Keratinocyte (primary cell): ENCODE measurements around the gene RNASE13. TPM values are rescaled to one million over a fixed set of nuclear protein-coding genes. Genes with fewer than 3 reads are reported as not detected.

ENCODE experiments used
- DNase-seq: peaks from one replicate; pipeline ENCODE4 v3.0.0-alpha.2; 2011; ENCODE audit warnings: low read depth, missing footprints, low spot score
- FAIRE-seq: peaks from 2 replicates; lab custom pipeline; 2011; peaks lifted over from hg19 to GRCh38; lab: Jason Lieb, UNC
- H2AFZ ChIP-seq: 2 replicates; pipeline ENCODE4 v1.6.0; 2012; ENCODE audit warnings: low read length, control low read depth, inconsistent platforms; ENCODE audit not compliant: control insufficient read depth
- H3K27ac ChIP-seq: 2 replicates; pipeline ENCODE4 v1.5.1; 2011; ENCODE audit warnings: low read length; ENCODE audit not compliant: control insufficient read depth, insufficient read depth
- H3K27me3 ChIP-seq: 3 replicates; pipeline ENCODE4 v1.6.0; 2011; ENCODE audit warnings: low read length; ENCODE audit not compliant: control insufficient read depth, insufficient read depth; ENCODE audit errors: extremely low read depth
- H3K36me3 ChIP-seq, 2 experiments: 2 replicates in 1 of 2; 3 replicates in 1 of 2; pipeline ENCODE4 v1.5.1; 2011; ENCODE audit warnings: low read length in 2 of 2, mild to moderate bottlenecking in 1 of 2; ENCODE audit not compliant: control insufficient read depth in 2 of 2, insufficient read depth in 2 of 2; ENCODE audit errors: extremely low read depth in 1 of 2
- H3K4me1 ChIP-seq: 3 replicates; pipeline ENCODE4 v1.5.1; 2011; ENCODE audit warnings: low read length; ENCODE audit not compliant: control insufficient read depth, insufficient read depth; ENCODE audit errors: extremely low read depth
- H3K4me2 ChIP-seq: 3 replicates; pipeline ENCODE4 v1.6.0; 2011; ENCODE audit warnings: low read depth, low read length; ENCODE audit not compliant: control insufficient read depth, insufficient read depth; ENCODE audit errors: extremely low read depth
- H3K4me3 ChIP-seq, 3 experiments: fragments of 200-600 bp in 1 of 3; sonication (generic) in 1 of 3; 2 replicates in 2 of 3; 3 replicates in 1 of 3; pipeline ENCODE4 v1.5.1; 2011 to 2016; ENCODE audit warnings: low read length in 3 of 3, mild to moderate bottlenecking in 3 of 3, control low read depth in 2 of 3, inconsistent platforms in 1 of 3, low read depth in 1 of 3, mixed read lengths in 1 of 3, mixed run types in 1 of 3, moderate library complexity in 1 of 3; ENCODE audit not compliant: control insufficient read depth in 2 of 3, insufficient read depth in 2 of 3; ENCODE audit errors: extremely low read depth in 1 of 3
- H3K79me2 ChIP-seq: 2 replicates; pipeline ENCODE4 v1.6.0; 2012; ENCODE audit warnings: low read length; ENCODE audit not compliant: control insufficient read depth, insufficient read depth
- H3K9ac ChIP-seq: 3 replicates; pipeline ENCODE4 v1.6.0; 2011; ENCODE audit warnings: low read length; ENCODE audit not compliant: control insufficient read depth, insufficient read depth; ENCODE audit errors: extremely low read depth
- H3K9me1 ChIP-seq: 3 replicates; pipeline ENCODE4 v1.6.0; 2011; ENCODE audit warnings: low read length; ENCODE audit not compliant: control insufficient read depth, insufficient read depth; ENCODE audit errors: extremely low read depth
- H3K9me3 ChIP-seq: 2 replicates; pipeline ENCODE4 v1.5.1; 2012; ENCODE audit warnings: low read depth, low read length; ENCODE audit not compliant: control insufficient read depth
- H4K20me1 ChIP-seq: 3 replicates; pipeline ENCODE4 v1.6.0; 2011; ENCODE audit warnings: low read length; ENCODE audit not compliant: control insufficient read depth, insufficient read depth; ENCODE audit errors: extremely low read depth
- EZH2 ChIP-seq: IDR thresholded peaks from one replicate; pipeline ENCODE4 v1.6.1; 2012; ENCODE audit warnings: inconsistent platforms, mild to moderate bottlenecking, low read length, moderate library complexity
- dilution Hi-C: fragments of 300-500 bp; cut with MboI; formaldehyde crosslinking; loops from one replicate; pipeline ENCODE4 v1.7.0; 2020; ENCODE audit warnings: low sequenced_read_pairs; ENCODE audit not compliant: extremely low pct_ligation_motif_present
- polyA plus RNA-seq, 5 experiments: library from polyadenylated mRNA; depleted of rRNA in 3 of 5; stranded (reverse) in 3 of 5; stranded (forward) in 1 of 5; unstranded in 1 of 5; fragments of >200 nt; gene quantifications; 1 replicate in 1 of 5; 2 replicates in 3 of 5; 3 replicates in 1 of 5; pipeline versions ENCODE4 v1.2.1 to v1.2.3, GENCODE V29; 2011 to 2012; ENCODE audit warnings: missing spikeins in 2 of 5, low read depth in 1 of 5, low replicate concordance in 1 of 5
- TF ChIP-seq, protein P1 (sequence below), 3 experiments: IDR thresholded peaks in 1 of 3; conservative IDR thresholded peaks in 1 of 3; optimal IDR thresholded peaks in 1 of 3; 2 replicates in 2 of 3; 3 replicates in 1 of 3; pipeline versions ENCODE3 to v1.5.1; 2011; ENCODE audit warnings: low read length in 3 of 3, mild to moderate bottlenecking in 3 of 3, moderate library complexity in 2 of 3, control low read depth in 1 of 3, inconsistent platforms in 1 of 3; ENCODE audit not compliant: insufficient read depth in 2 of 3; ENCODE audit errors: extremely low read depth in 1 of 3

Gene RNASE13
- polyA plus RNA-seq, 1 donor (not counting 4 experiments of a cell fraction or from before 2014, with no cell fraction given), result not detected

DNA sequence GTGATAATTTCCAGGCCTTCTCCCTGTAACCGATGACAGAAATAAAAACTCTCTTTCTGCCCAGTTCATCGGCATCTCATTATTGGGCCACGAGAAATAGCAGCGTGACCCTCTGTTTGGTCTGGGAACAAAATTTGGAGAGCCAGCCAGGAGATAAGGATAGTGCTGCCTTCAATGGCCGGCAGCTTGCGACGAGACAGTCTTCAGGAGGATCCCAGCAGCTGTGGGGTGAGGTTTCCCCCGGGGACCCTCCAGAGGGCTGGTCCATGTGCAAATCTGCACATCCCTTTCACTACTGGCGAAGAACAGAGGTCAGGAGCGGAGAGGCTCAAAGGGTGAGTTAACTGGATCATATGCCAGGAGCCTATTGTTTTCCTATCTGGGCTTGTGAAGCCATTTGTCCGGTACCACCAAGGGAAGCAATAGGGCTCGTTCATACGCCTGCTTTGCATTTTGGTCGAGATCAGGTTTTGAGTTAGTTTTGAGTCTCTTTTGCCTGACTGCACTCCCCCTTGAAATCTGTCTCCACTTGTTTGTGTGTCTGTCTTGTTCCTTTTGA is 30.7 kb downstream of the RNASE13 start:
- no peak overlapping the region for H3K9ac ChIP-seq
- no peak overlapping the region for H3K4me2 ChIP-seq
- no peaks in the 10 kb centered on the region for H3K36me3 ChIP-seq
- H3K27ac ChIP-seq, result no peak overlapping the region
- peaks cover 6% of the 10 kb centered on the region for H3K4me1 ChIP-seq
- dilution Hi-C loops, result no loop called here
- H3K27me3 ChIP-seq, result no peaks in the 10 kb centered on the region
- no peaks in the 10 kb centered on the region for H4K20me1 ChIP-seq
- H3K9me1 ChIP-seq, result no peaks in the 10 kb centered on the region
- H3K4me3 ChIP-seq, result no peak overlapping the region
- DNase-seq, result no peak
- H3K79me2 ChIP-seq, result no peaks in the 10 kb centered on the region
- FAIRE-seq, result no peak
- TF ChIP-seq EZH2, result no peak
- TF ChIP-seq, protein P1, sequence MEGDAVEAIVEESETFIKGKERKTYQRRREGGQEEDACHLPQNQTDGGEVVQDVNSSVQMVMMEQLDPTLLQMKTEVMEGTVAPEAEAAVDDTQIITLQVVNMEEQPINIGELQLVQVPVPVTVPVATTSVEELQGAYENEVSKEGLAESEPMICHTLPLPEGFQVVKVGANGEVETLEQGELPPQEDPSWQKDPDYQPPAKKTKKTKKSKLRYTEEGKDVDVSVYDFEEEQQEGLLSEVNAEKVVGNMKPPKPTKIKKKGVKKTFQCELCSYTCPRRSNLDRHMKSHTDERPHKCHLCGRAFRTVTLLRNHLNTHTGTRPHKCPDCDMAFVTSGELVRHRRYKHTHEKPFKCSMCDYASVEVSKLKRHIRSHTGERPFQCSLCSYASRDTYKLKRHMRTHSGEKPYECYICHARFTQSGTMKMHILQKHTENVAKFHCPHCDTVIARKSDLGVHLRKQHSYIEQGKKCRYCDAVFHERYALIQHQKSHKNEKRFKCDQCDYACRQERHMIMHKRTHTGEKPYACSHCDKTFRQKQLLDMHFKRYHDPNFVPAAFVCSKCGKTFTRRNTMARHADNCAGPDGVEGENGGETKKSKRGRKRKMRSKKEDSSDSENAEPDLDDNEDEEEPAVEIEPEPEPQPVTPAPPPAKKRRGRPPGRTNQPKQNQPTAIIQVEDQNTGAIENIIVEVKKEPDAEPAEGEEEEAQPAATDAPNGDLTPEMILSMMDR (optimal IDR thresholded peaks at IDR 0.05 in 1 of 3, IDR thresholded peaks at IDR 0.05 in 1 of 3, conservative IDR thresholded peaks at IDR 0.05 in 1 of 3; ENCODE audit: extremely low read depth in 1 of 3, insufficient read depth in 2 of 3, low read length in 3 of 3), result no peak
- no peak overlapping the region for H2AFZ ChIP-seq
- no peaks in the 10 kb centered on the region for H3K9me3 ChIP-seq

DNA sequence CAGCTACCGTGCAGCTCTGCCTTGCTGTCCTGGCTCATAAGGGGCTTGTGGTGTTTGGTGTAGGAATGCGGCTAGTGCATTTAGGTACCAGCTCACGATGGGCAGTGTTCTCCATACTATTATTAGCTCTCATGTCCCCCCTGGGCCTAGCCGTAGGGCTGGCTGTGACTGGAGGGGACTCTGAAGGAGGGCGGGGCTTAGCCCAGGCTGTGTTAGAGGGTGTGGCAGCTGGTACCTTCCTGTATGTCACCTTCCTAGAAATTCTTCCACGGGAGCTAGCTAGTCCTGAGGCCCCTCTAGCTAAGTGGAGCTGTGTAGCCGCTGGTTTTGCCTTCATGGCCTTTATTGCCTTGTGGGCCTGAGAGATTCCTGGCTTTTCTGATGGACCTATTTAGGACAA is 33.4 kb downstream of the RNASE13 start:
- Histone ChIP-seq H3K9me3 (no peaks in the 10 kb centered on the region), H3K4me3 (no peak overlapping the region), H3K4me1 (peaks cover 17% of the 10 kb centered on the region), H3K36me3 (peaks cover 5 to 7% of the 10 kb centered on the region in 2 experiments), H3K27ac (no peak overlapping the region), H3K4me2 (no peak overlapping the region), H3K9ac (no peak overlapping the region), H3K27me3 (no peaks in the 10 kb centered on the region), H4K20me1 (no peaks in the 10 kb centered on the region), H3K79me2 (no peaks in the 10 kb centered on the region), H3K9me1 (no peaks in the 10 kb centered on the region), H2AFZ (no peak overlapping the region)
- dilution Hi-C loops, result no loop called here
- FAIRE-seq (no peak), DNase-seq (no peak)
- TF ChIP-seq, protein P1 (optimal IDR thresholded peaks at IDR 0.05 in 1 of 3, IDR thresholded peaks at IDR 0.05 in 1 of 3, conservative IDR thresholded peaks at IDR 0.05 in 1 of 3; ENCODE audit: extremely low read depth in 1 of 3, insufficient read depth in 2 of 3, low read length in 3 of 3), result no peak
- no peak for TF ChIP-seq EZH2
